A549 (cell line): Measurements from ENCODE around the gene IGSF9B. TPM values are rescaled to one million over a fixed set of nuclear protein-coding genes. Genes with fewer than 3 reads are reported as not detected.

Experiments used
- ATAC-seq, 2 experiments: fragments of 200-7000 bp in 1 of 2; fragments of >200 bp in 1 of 2; cut with Nextera tagmentation in 1 of 2; cut with Tn5 transposase in 1 of 2; 3 replicates each; pipeline versions ENCODE4 v1.8.0 to v1.9.1; 2018 to 2020; ENCODE audit warnings: mild to moderate bottlenecking in 1 of 2, moderate library complexity in 1 of 2
- CTCF ChIA-PET: fragments of 300-600 bp; sonication (Branson Sonifier 250); formaldehyde crosslinking; extraction: SDS; loops from one replicate; lab custom pipeline; 2021; ENCODE audit warnings: antibody characterized with exemption, inconsistent platforms; lab: Yijun Ruan, JAX
- POLR2A ChIA-PET: fragments of 350-600 bp; formaldehyde crosslinking; extraction: SDS; loops from one replicate; lab custom pipeline; 2021; ENCODE audit warnings: antibody characterized with exemption, inconsistent platforms; lab: Yijun Ruan, JAX
- DNase-seq, 2 experiments: peaks; one replicate each; pipeline versions ENCODE4 v3.0.0 to v3.0.0-alpha.2; 2011 to 2016; ENCODE audit warnings: low read depth in 1 of 2, low spot score in 1 of 2
- FAIRE-seq: peaks from 2 replicates; lab custom pipeline; 2011; peaks lifted over from hg19 to GRCh38; lab: Jason Lieb, UNC
- H3K27ac ChIP-seq, 2 experiments: fragments of >200 bp; sonication (Bioruptor Twin); formaldehyde crosslinking; 3 replicates each; pipeline ENCODE4 v1.5.1; 2016 to 2017
- H3K4me1 ChIP-seq: fragments of >200 bp; sonication (Bioruptor Twin); formaldehyde crosslinking; 3 replicates; pipeline ENCODE4 v1.6.1; 2016
- H3K4me2 ChIP-seq: fragments of >200 bp; sonication (Bioruptor Twin); formaldehyde crosslinking; 3 replicates; pipeline ENCODE4 v1.6.1; 2016
- H3K4me3 ChIP-seq: fragments of >200 bp; sonication (Bioruptor Twin); formaldehyde crosslinking; 3 replicates; pipeline ENCODE4 v1.5.1; 2016
- H3K9me3 ChIP-seq: fragments of >200 bp; sonication (Bioruptor Twin); formaldehyde crosslinking; 3 replicates; pipeline ENCODE4 v1.6.1; 2016
- ATOH8 ChIP-seq: fragments of 250-450 bp; sonication (Bioruptor Pico); IDR thresholded peaks from 2 replicates; pipeline ENCODE4 v1.5.0; 2020; ENCODE audit warnings: low read depth, mild to moderate bottlenecking, moderate library complexity
- CBX2 ChIP-seq: fragments of 200-600 bp; sonication (generic); IDR thresholded peaks from 2 replicates; pipeline ENCODE4 v1.6.1; 2016; ENCODE audit warnings: low read depth, mild to moderate bottlenecking, borderline replicate concordance
- CHD2 ChIP-seq: fragments of 150-350 bp; IDR thresholded peaks from 2 replicates; pipeline ENCODE4 v1.6.1; 2014; ENCODE audit warnings: low read length; ENCODE audit not compliant: partially characterized antibody
- CHD4 ChIP-seq: fragments of 200-600 bp; sonication (generic); IDR thresholded peaks from 2 replicates; pipeline ENCODE4 v1.6.1; 2016; ENCODE audit warnings: antibody characterized with exemption, mild to moderate bottlenecking, borderline replicate concordance
- CTCF ChIP-seq: fragments of >200 bp; sonication (Bioruptor Twin); formaldehyde crosslinking; IDR thresholded peaks from 3 replicates; pipeline ENCODE4 v1.5.1; 2016
- EHMT2 ChIP-seq: fragments of 200-600 bp; sonication (generic); IDR thresholded peaks from 2 replicates; pipeline ENCODE4 v1.6.1; 2016; ENCODE audit warnings: antibody characterized with exemption, low read depth, mild to moderate bottlenecking, moderate library complexity
- EP300 ChIP-seq, 2 experiments: fragments of >200 bp; sonication (Bioruptor Twin); formaldehyde crosslinking; IDR thresholded peaks; 2 replicates in 1 of 2; 3 replicates in 1 of 2; pipeline ENCODE4 v1.6.1; 2016 to 2017
- FOSL2 ChIP-seq, 2 experiments: fragments of 450-650 bp in 1 of 2; fragments of >200 bp in 1 of 2; sonication (Bioruptor Twin) in 1 of 2; formaldehyde crosslinking; IDR thresholded peaks; 2 replicates each; pipeline versions ENCODE4 v1.5.0 to v1.6.1; 2016 to 2020; ENCODE audit warnings: mild to moderate bottlenecking in 1 of 2, moderate library complexity in 1 of 2
- GATA3 ChIP-seq: IDR thresholded peaks from 2 replicates; pipeline ENCODE4 v1.6.1; 2012; ENCODE audit warnings: borderline replicate concordance
- HDAC2 ChIP-seq: fragments of 200-600 bp; sonication (generic); IDR thresholded peaks from 2 replicates; pipeline ENCODE4 v1.6.1; 2016
- HES2 ChIP-seq: fragments of >200 bp; sonication (Bioruptor Twin); formaldehyde crosslinking; IDR thresholded peaks from 2 replicates; pipeline ENCODE4 v1.6.1; 2016
- HOXB13 ChIP-seq: fragments of 250-450 bp; sonication (Bioruptor Pico); IDR thresholded peaks from 2 replicates; pipeline ENCODE4 v1.5.0; 2020; ENCODE audit warnings: low read depth, mild to moderate bottlenecking, moderate library complexity
- KDM5A ChIP-seq: fragments of 200-600 bp; sonication (generic); IDR thresholded peaks from 2 replicates; pipeline ENCODE4 v1.6.1; 2016; ENCODE audit warnings: antibody characterized with exemption, mild to moderate bottlenecking
- MAFK ChIP-seq: fragments of 450-650 bp; IDR thresholded peaks from 2 replicates; pipeline ENCODE4 v1.6.1; 2014; ENCODE audit not compliant: partially characterized antibody
- MYC ChIP-seq: IDR thresholded peaks from 2 replicates; pipeline ENCODE4 v1.6.1; 2012; ENCODE audit warnings: mild to moderate bottlenecking, inconsistent platforms, low read length, improper control_type of control experiment, borderline replicate concordance
- NPAS2 ChIP-seq: fragments of 250-450 bp; sonication (Bioruptor Pico); IDR thresholded peaks from 2 replicates; pipeline ENCODE4 v1.8.0; 2022; ENCODE audit warnings: mild to moderate bottlenecking, moderate library complexity, borderline replicate concordance
- NR3C1 ChIP-seq: fragments of >200 bp; sonication (Bioruptor Twin); formaldehyde crosslinking; IDR thresholded peaks from 3 replicates; pipeline ENCODE4 v1.6.1; 2017
- PBX3 ChIP-seq: IDR thresholded peaks from 2 replicates; pipeline ENCODE4 v1.6.1; 2012
- POLR2A ChIP-seq: IDR thresholded peaks from 2 replicates; pipeline ENCODE4 v1.6.1; 2012; ENCODE audit warnings: mild to moderate bottlenecking, low read length
- POLR2AphosphoS2 ChIP-seq: conservative IDR thresholded peaks from 2 replicates; pipeline ENCODE4 v1.6.1; 2012; ENCODE audit warnings: low read length, improper control_type of control experiment, inconsistent platforms
- RAD21 ChIP-seq, 2 experiments: fragments of >200 bp in 1 of 2; sonication (Bioruptor Twin) in 1 of 2; formaldehyde crosslinking in 1 of 2; IDR thresholded peaks in 1 of 2; conservative IDR thresholded peaks in 1 of 2; 2 replicates in 1 of 2; 3 replicates in 1 of 2; pipeline ENCODE4 v1.6.1; 2012 to 2018; ENCODE audit warnings: inconsistent platforms in 1 of 2
- RARB ChIP-seq: fragments of 250-450 bp; sonication (Bioruptor Pico); IDR thresholded peaks from 2 replicates; pipeline ENCODE4 v1.8.0; 2021; ENCODE audit warnings: mild to moderate bottlenecking, moderate library complexity
- RCOR1 ChIP-seq: fragments of 150-350 bp; IDR thresholded peaks from 2 replicates; pipeline ENCODE4 v1.6.1; 2014; ENCODE audit warnings: antibody characterized with exemption, low read length, low read depth
- RFX5 ChIP-seq: fragments of 450-650 bp; IDR thresholded peaks from 2 replicates; pipeline ENCODE4 v1.7.1; 2014; ENCODE audit warnings: antibody characterized with exemption, mild to moderate bottlenecking, moderate library complexity
- RNF2 ChIP-seq: fragments of 200-600 bp; sonication (generic); IDR thresholded peaks from 2 replicates; pipeline ENCODE4 v1.6.1; 2016; ENCODE audit warnings: low read depth, mild to moderate bottlenecking, antibody characterized with exemption, moderate library complexity, borderline replicate concordance
- SMC3 ChIP-seq: fragments of >200 bp; sonication (Bioruptor Twin); formaldehyde crosslinking; IDR thresholded peaks from 3 replicates; pipeline ENCODE4 v1.6.1; 2018; ENCODE audit warnings: inconsistent platforms
- SREBF2 ChIP-seq: fragments of 450-650 bp; IDR thresholded peaks from 2 replicates; pipeline ENCODE4 v1.6.1; 2014; ENCODE audit warnings: mild to moderate bottlenecking, moderate library complexity
- TFCP2L1 ChIP-seq: fragments of 250-450 bp; sonication (Bioruptor Pico); IDR thresholded peaks from 2 replicates; pipeline ENCODE4 v1.5.0; 2021; ENCODE audit warnings: mild to moderate bottlenecking
- TP53 ChIP-seq: fragments of 250-450 bp; sonication (Bioruptor Pico); IDR thresholded peaks from 2 replicates; pipeline ENCODE4 v1.5.0; 2021; ENCODE audit warnings: mild to moderate bottlenecking, moderate library complexity
- ZNF302 ChIP-seq: fragments of 250-450 bp; sonication (Bioruptor Pico); IDR thresholded peaks from 2 replicates; pipeline ENCODE4 v1.9.0; 2021; ENCODE audit warnings: inconsistent platforms, mild to moderate bottlenecking, moderate library complexity
- ZSCAN20 ChIP-seq: fragments of 250-450 bp; sonication (Bioruptor Pico); IDR thresholded peaks from 2 replicates; pipeline ENCODE4 v1.8.0; 2022; ENCODE audit warnings: mild to moderate bottlenecking, moderate library complexity
- WGBS: methylation state at CpG from one replicate; pipeline ENCODE4 v1.1.6; 2017; ENCODE audit errors: missing lambda C conversion rate; 5-methylcytosine and 5-hydroxymethylcytosine counted together
- polyA plus RNA-seq, 4 experiments: library from polyadenylated mRNA; depleted of rRNA in 3 of 4; stranded (reverse); fragments of >200 nt; fragmentation: RNase III in 1 of 4; extraction: RNeasy Plus Mini Kit Qiagen cat#74134 plus additional on column Dnase treatment in 1 of 4; gene quantifications; 2 replicates in 3 of 4; 3 replicates in 1 of 4; pipeline ENCODE4 v1.2.3, GENCODE V29; 2011 to 2017

IGSF9B gene
- polyA plus RNA-seq, 2 of the 4 experiments (the other 2 are of a cell fraction): 0.41 to 0.61 TPM

- H3K4me2 ChIP-seq: no peak overlapping the region
- H3K27ac ChIP-seq: no peak overlapping the region
- H3K9me3 ChIP-seq: no peaks in the 10 kb centered on the region
- no peak overlapping the region for H3K4me3 ChIP-seq
- H3K4me1 ChIP-seq: no peaks in the 10 kb centered on the region
- WGBS: 52% methylated on average over 11 of the region's 11 CpGs
- DNase-seq: no peak
- FAIRE-seq: no peak
- ChIA-PET POLR2A (no interaction called here), CTCF (no interaction called here)
- ATAC-seq: no peak
- TF ChIP-seq CBX2: no peak
- no peak for TF ChIP-seq RAD21 (conservative IDR thresholded peaks at IDR 0.05 in 1 of 2, IDR thresholded peaks at IDR 0.05 in 1 of 2)
- no peak for TF ChIP-seq SMC3
- TF ChIP-seq HOXB13 (CRISPR knock-in tag): no peak
- TF ChIP-seq POLR2A: no peak
- no peak for TF ChIP-seq ATOH8 (CRISPR knock-in tag)
- TF ChIP-seq CHD2: no peak
- TF ChIP-seq RCOR1: no peak
Observed at GRCh38 chr11:133865466-133865865, 91.3 kb downstream of the IGSF9B start.

- ChIA-PET POLR2A (no interaction called here), CTCF (no interaction called here)
- Histone ChIP-seq H3K4me3 (no peak overlapping the region), H3K4me2 (no peak overlapping the region), H3K9me3 (no peaks in the 10 kb centered on the region), H3K4me1 (no peaks in the 10 kb centered on the region), H3K27ac (no peak overlapping the region)
- no peak for DNase-seq
- no peak for ATAC-seq
- TF ChIP-seq CHD2: no peak
- no peak for TF ChIP-seq HDAC2
- TF ChIP-seq TFCP2L1: no peak
- no peak for TF ChIP-seq POLR2AphosphoS2
- TF ChIP-seq CHD4: no peak
- TF ChIP-seq EHMT2: no peak
- TF ChIP-seq ZNF302: no peak
- TF ChIP-seq HES2: no peak
- no peak for TF ChIP-seq FOSL2 (IDR thresholded peaks at IDR 0.05)
- no peak for TF ChIP-seq FOSL2 (CRISPR knock-in tag; IDR thresholded peaks at IDR 0.05)
- no peak for TF ChIP-seq KDM5A
- no peak for TF ChIP-seq PBX3
- TF ChIP-seq ZSCAN20 (CRISPR knock-in tag): no peak
- no peak for TF ChIP-seq RCOR1
- no peak for TF ChIP-seq MYC
- FAIRE-seq: no peak
- 62% methylated on average over 19 of the region's 26 CpGs for WGBS
Observed at GRCh38 chr11:133864756-133865155, 92.0 kb downstream of the IGSF9B start.

GRCh38 chr11:133860151-133860550 is 96.6 kb downstream of the IGSF9B start:
- no peak for DNase-seq
- ChIA-PET POLR2A (no interaction called here), CTCF (no interaction called here)
- Histone ChIP-seq H3K4me1 (no peaks in the 10 kb centered on the region), H3K4me2 (no peak overlapping the region), H3K4me3 (no peak overlapping the region), H3K9me3 (no peaks in the 10 kb centered on the region), H3K27ac (no peak overlapping the region)
- no peak for FAIRE-seq
- ATAC-seq: no peak
- 1% methylated on average over 6 of the region's 6 CpGs for WGBS
- TF ChIP-seq TP53 (CRISPR knock-in tag) (no peak), RAD21 (conservative IDR thresholded peaks at IDR 0.05 in 1 of 2, IDR thresholded peaks at IDR 0.05 in 1 of 2) (no peak), NR3C1 (no peak), CTCF (no peak), RFX5 (no peak), GATA3 (no peak), PBX3 (no peak), SREBF2 (no peak), RNF2 (no peak), EP300 (IDR thresholded peaks at IDR 0.05) (no peak), NPAS2 (CRISPR knock-in tag) (no peak), MAFK (no peak), RARB (CRISPR knock-in tag) (no peak), HDAC2 (no peak), CHD2 (no peak)
